Esophagus (tissue), 2 donors: ENCODE results near the gene TNIK. TPM values are rescaled to one million over a fixed set of nuclear protein-coding genes. Genes with fewer than 3 reads are reported as not detected.

Experiments used
- H3K27ac ChIP-seq, 2 donors: one replicate each; pipeline ENCODE4 v1.5.1; 2013; ENCODE audit warnings: low read depth in 2 of 2, mild to moderate bottlenecking in 2 of 2, inconsistent platforms in 1 of 2, low read length in 1 of 2, moderate library complexity in 1 of 2
- H3K27me3 ChIP-seq, 2 donors: one replicate each; pipeline ENCODE4 v1.6.1; 2013; ENCODE audit warnings: low read length in 2 of 2, control low read depth in 1 of 2, mild to moderate bottlenecking in 1 of 2; ENCODE audit not compliant: insufficient read depth in 2 of 2, control insufficient read depth in 1 of 2
- H3K36me3 ChIP-seq, 2 donors: one replicate each; pipeline ENCODE4 v1.6.1; 2013; ENCODE audit warnings: low read length in 1 of 2; ENCODE audit not compliant: control insufficient read depth in 2 of 2, insufficient read depth in 2 of 2
- H3K4me1 ChIP-seq, 2 donors: one replicate each; pipeline ENCODE4 v1.6.1; 2013; ENCODE audit warnings: low read length in 1 of 2; ENCODE audit not compliant: control insufficient read depth in 2 of 2, insufficient read depth in 2 of 2
- H3K4me3 ChIP-seq, 2 donors: one replicate each; pipeline ENCODE4 v1.5.1; 2013; ENCODE audit warnings: low read length in 2 of 2, mild to moderate bottlenecking in 2 of 2, low read depth in 1 of 2, moderate library complexity in 1 of 2
- H3K9me3 ChIP-seq, 2 donors: one replicate each; pipeline ENCODE4 v1.6.1; 2013; ENCODE audit warnings: mild to moderate bottlenecking in 2 of 2, low read depth in 1 of 2, low read length in 1 of 2, moderate library complexity in 1 of 2; ENCODE audit not compliant: control insufficient read depth in 2 of 2, insufficient read depth in 1 of 2
- WGBS, 2 donors: extraction: QIAGEN DNeasy Blood & Tissue Kit; methylation state at CpG; one replicate each; pipeline ENCODE4 v1.1.7; 2013; 5-methylcytosine and 5-hydroxymethylcytosine counted together
- polyA plus RNA-seq, 2 donors: library from polyadenylated mRNA; stranded (reverse); fragments of 200-250 nt; gene quantifications; one replicate each; pipeline ENCODE4 v1.2.3, GENCODE V29; 2013
- donor health status: healthy with polysubstance abuse.
- donor health status: Bipolar disorder and iron deficiency.

TNIK gene
- polyA plus RNA-seq, 2 donors: 2.2 to 3.2 TPM

DNA sequence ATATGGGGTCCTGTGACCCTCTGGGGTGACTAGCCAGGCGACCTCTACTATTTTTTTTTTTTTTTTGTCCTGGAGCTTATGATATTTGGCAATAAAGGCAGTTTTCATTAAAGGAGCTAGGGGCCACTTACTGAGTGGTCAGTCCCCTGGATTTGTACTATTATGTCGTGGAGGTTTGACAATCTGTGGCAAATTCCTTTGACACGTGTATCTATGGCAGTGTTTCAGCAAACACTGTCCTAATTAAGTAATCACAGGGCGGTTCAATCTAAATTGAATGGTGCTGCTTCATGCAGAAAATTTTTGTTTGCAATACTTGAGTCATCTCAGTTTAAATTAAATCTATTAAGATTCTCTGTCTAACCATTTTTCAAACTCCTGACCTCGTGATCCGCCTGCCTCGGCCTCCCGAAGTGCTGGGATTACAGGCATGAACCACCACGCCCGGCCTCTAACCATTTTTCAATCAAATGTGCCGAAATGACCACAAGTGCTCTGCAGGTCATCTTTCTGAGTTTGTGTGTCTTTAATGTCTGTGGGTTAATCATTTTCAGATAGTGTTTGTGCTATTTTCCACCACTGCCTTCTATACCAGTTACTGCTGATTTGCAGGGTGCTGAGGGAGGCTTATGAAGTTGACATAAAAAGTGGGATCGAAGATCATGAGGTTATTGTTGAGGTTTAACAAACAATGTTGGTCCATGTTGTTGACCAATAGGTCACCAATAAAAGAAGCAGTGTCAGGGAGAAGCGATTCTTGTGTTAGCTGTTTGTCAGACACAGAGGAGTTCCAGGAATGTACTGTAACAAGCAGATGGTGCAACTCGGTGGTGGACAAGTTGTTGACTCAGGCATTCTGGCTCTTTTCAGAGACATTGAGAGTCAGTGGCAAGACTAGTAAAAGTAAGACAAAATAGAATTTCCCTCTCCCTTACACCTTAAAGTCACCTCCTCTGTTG is 415.1 kb downstream of the TNIK start:
- Histone ChIP-seq H3K4me1 (no peaks in the 10 kb centered on the region), H3K9me3 (no peaks in the 10 kb centered on the region), H3K27ac (no peak overlapping the region), H3K27me3 (no peaks in the 10 kb centered on the region), H3K4me3 (no peak overlapping the region), H3K36me3 (no peaks in the 10 kb centered on the region)
- 75 to 78% methylated on average over 14 of the region's 14 CpGs for WGBS, 2 donors

DNA sequence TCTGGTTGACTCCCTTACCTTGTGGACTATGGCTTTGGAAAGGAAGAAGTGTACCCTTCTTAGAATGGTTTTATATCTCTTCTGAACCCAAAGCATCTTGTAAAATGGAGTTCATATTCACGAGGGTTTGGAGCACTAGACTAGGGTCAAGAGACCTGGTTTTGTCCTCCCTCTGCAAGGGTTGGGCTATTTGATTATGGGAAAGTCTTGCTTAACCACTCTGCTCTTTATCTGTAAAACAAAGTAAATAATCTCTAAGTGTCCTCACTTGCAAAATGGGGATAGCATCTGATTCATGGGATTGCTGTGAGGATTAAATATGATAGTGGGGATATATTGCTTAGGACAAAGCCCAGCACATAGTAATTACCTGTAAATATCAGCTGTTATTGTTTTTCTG is 415.8 kb downstream of the TNIK start:
- no peaks in the 10 kb centered on the region for H3K9me3 ChIP-seq
- no peaks in the 10 kb centered on the region for H3K36me3 ChIP-seq
- no peaks in the 10 kb centered on the region for H3K4me1 ChIP-seq
- no peak overlapping the region for H3K4me3 ChIP-seq
- no peaks in the 10 kb centered on the region for H3K27me3 ChIP-seq
- H3K27ac ChIP-seq: no peak overlapping the region
- WGBS, 2 donors: 50 to 79% methylated on average over 1 of the region's 1 CpG

DNA sequence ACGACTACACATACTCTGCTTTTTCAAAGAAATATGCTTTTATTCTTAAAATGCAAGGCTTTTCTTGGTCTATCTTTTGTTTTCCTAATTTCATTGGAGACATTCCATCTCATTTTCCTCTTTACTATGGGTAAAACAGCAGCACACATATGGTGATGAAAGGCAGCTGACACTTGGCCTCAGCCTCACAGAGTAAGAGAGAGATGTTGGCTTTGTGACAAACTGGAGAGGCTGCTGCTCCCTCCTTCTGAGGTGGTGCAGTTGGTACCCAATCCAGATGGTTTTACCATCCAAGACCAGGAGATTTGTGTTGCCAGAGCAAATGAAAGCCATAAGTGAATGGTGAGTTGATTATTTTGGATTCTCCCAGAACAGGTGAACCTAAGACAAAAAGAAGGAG is 420.5 kb downstream of the TNIK start:
- H3K4me3 ChIP-seq: no peak overlapping the region
- H3K36me3 ChIP-seq: no peaks in the 10 kb centered on the region
- no peaks in the 10 kb centered on the region for H3K4me1 ChIP-seq
- WGBS, 2 donors: 46 to 58% methylated on average over 1 of the region's 1 CpG
- H3K9me3 ChIP-seq: no peaks in the 10 kb centered on the region
- H3K27me3 ChIP-seq: no peaks in the 10 kb centered on the region
- H3K27ac ChIP-seq: no peak overlapping the region

DNA sequence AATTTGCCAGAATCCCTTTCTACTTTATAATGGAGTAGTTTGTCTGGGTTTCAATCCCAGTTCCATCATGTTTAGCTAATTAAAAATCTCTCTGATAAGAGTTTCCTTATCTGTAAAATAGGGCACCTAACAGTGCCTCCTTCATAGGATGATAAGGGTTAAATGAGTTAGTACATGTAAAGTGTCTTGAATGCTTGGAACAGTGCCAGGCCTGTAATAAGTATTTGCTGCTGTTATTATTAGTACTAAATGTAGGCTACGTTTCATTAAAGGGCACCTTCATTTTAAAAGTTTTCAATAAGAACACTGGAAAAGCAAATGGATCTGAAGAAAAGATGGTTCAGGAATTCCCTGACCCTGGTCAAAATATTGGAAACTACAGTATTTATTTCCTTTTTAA is 421.9 kb downstream of the TNIK start:
- 32 to 44% methylated on average over 1 of the region's 1 CpG for WGBS, 2 donors
- H3K27ac ChIP-seq: no peak overlapping the region
- no peaks in the 10 kb centered on the region for H3K27me3 ChIP-seq
- H3K4me3 ChIP-seq: no peak overlapping the region
- H3K9me3 ChIP-seq: no peaks in the 10 kb centered on the region
- H3K4me1 ChIP-seq: no peaks in the 10 kb centered on the region
- H3K36me3 ChIP-seq: no peaks in the 10 kb centered on the region

DNA sequence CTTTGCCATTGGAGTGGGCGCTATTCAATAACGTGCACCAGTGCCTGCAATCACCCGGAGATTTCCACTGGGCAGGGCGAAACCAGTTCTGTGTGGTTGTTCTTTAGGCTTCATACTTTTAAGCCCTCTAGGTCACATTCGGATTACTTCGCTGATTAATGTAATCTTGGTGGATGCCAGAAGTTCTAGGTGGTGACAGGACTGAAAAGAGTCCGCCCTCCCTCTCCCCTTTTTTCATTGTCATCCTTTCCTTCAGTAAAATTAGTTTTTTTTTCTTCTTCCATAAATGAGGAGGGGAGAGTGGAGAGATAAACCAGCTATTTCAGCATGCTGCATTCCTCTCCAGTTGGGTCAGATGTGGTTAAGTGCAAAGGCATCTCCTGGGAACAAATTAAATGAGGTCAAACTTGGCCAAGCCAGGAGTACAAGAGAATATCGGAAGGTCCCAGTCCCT is 431.4 kb downstream of the TNIK start:
- Histone ChIP-seq H3K4me3 (no peak overlapping the region), H3K4me1 (no peaks in the 10 kb centered on the region)

DNA sequence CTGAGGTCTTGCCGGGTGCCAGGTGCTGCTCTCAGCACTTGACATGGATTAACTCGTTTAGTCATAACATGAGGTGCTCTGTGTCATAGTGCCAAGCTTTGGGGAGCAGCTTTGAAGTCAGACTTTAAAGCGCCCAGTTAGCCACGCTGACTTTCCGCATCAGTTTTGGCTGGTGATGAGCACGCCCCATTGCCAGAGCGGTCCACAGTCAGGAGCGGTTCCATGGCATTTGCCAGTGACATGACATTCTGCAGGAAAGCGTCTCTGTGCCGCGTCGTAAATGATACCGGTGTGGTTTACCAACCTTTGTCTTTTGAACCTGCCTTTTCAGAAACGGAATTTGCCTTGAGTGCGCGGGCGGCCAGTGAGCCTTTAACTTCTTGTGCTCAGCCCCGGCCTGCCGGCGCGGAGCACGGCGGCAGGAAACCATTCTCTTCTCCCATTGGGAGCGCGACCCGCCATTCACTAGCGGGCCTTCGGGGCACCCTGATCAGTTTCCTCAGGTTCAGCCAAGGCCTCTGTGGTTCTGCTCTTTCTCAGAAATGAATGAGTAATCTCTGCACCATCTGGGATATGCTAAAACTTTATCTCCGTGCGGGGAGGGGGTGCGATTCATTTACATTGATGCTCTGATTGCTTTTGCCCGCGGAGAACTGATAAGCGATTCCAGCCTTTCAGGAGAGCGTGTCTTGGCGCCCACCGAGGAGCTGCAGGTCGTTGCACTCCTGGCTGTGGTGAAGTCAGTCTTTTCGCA is 432.0 kb downstream of the TNIK start:
- no peaks in the 10 kb centered on the region for H3K4me1 ChIP-seq
- no peak overlapping the region for H3K27ac ChIP-seq
- no peaks in the 10 kb centered on the region for H3K36me3 ChIP-seq
- H3K27me3 ChIP-seq: no peaks in the 10 kb centered on the region
- H3K9me3 ChIP-seq: no peaks in the 10 kb centered on the region
- 8 to 10% methylated on average over 39 of the region's 39 CpGs for WGBS, 2 donors
- no peak overlapping the region for H3K4me3 ChIP-seq

More for the DNA sequence above, 431.4 kb downstream of the TNIK start:
- H3K36me3 ChIP-seq: no peaks in the 10 kb centered on the region
- H3K27me3 ChIP-seq: no peaks in the 10 kb centered on the region
- no peaks in the 10 kb centered on the region for H3K9me3 ChIP-seq
- WGBS, 2 donors: 31 to 40% methylated on average over 8 of the region's 8 CpGs
- H3K27ac ChIP-seq: no peak overlapping the region

DNA sequence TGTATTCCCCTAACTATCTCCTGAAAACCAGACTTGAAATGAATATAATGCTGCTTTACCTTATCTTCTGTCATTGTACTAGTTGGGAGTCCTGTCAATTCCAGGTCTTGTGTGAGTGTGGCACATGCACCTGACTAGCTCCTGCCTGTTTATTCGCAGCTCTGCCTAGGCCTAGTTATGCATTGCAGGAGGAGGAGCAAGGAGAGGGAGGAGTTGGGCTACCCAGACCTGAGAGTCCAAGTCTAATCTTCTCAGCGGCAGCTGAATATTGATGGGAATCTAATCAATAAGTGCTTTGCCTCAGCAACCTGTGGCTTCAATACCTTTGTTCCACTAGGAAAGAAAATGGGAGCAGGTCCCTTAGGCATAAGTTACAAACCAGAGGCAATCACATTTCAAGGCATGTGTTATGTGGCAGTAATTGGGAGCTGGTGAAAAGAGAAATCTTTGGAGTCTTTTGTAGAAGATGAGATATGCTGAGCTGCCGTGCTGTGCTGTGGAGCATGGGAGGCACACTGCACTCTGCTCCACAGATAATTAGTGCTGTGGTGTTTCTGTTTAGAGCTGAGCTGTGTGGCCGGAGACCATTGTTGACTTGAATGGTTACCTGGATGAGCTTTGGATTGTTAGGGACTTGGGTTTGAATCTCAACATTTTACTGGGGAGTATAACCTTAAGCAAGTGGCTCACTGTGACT is 433.5 kb downstream of the TNIK start, which contains the start of gene SLC2A2:
Gene SLC2A2, minus strand, starts transcription at position 124 of the 697 bp plus-strand sequence. Its CDS starts 50 bp downstream, at position 74.
- Histone ChIP-seq H3K27me3 (no peaks in the 10 kb centered on the region), H3K9me3 (no peaks in the 10 kb centered on the region), H3K4me1 (no peaks in the 10 kb centered on the region), H3K27ac (no peak within 1 kb of the TSS), H3K36me3 (no peaks in the 10 kb centered on the region), H3K4me3 (no peak within 1 kb of the TSS)
- 78 to 94% methylated on average over 4 of the region's 4 CpGs for WGBS, 2 donors

DNA sequence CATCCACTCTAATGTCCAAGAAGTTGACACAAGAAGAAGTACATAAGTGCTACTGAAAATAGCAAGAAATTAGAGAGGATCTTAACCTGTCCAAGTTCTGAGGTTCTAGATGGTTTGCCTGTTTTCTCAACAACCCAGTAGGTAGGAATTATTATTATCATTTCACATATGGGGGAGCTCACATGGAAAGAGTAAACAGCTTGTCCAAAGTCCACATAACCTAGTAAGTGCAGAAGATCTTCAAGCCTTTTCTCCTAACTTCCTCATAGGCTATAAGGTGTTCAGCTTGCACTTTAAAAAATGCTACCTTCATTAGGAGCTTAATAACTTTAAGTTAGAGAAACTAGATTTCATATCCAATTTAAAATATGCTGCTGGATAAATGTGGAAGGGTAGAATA is 436.6 kb downstream of the TNIK start:
- Histone ChIP-seq H3K9me3 (no peaks in the 10 kb centered on the region), H3K36me3 (no peaks in the 10 kb centered on the region), H3K27ac (no peak overlapping the region), H3K27me3 (no peaks in the 10 kb centered on the region), H3K4me3 (no peak overlapping the region), H3K4me1 (no peaks in the 10 kb centered on the region)

DNA sequence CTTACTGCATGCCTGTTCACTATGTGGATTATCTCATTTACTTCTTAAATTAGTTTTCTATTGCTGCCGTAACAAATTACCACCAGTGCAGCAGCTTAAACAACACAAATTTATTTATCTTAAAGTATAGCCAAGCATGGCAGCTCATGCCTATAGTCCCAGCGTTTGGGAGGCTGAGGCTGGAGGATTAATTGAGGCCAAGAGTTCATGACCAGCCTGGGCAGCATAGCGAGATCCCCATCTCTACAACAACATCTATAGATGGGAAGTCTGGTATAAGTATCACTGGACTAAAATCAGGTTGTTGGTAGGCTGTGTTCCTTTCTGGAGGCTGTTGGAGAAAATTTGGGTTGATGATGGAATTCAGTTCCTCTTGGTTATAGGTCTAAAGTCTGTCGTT is 438.8 kb downstream of the TNIK start:
- 81 to 83% methylated on average over 4 of the region's 4 CpGs for WGBS, 2 donors
- Histone ChIP-seq H3K27me3 (no peaks in the 10 kb centered on the region), H3K9me3 (no peaks in the 10 kb centered on the region), H3K4me1 (no peaks in the 10 kb centered on the region), H3K4me3 (no peak overlapping the region), H3K27ac (no peak overlapping the region), H3K36me3 (no peaks in the 10 kb centered on the region)
